Mesodermal cell (in vitro differentiated cells): ENCODE results near the gene SCAMP2. TPM values are rescaled to one million over a fixed set of nuclear protein-coding genes. Genes with fewer than 3 reads are reported as not detected.
"Not testable (repeated sequence)": the region's sequence is repeated elsewhere in the genome, so short reads cannot be mapped to it uniquely, and the experiment has no call there.

Experiments used
- H3K27ac ChIP-seq: 2 replicates; pipeline ENCODE4 v1.7.0; 2013; ENCODE audit warnings: mild to moderate bottlenecking, low read depth, low read length, moderate library complexity; ENCODE audit not compliant: severe bottlenecking
- H3K36me3 ChIP-seq: 2 replicates; pipeline ENCODE4 v1.7.1; 2013; ENCODE audit warnings: mild to moderate bottlenecking, low read length, moderate library complexity; ENCODE audit not compliant: control insufficient read depth, insufficient read depth
- H3K4me1 ChIP-seq: one replicate; pipeline ENCODE4 v1.7.1; 2013; ENCODE audit warnings: mild to moderate bottlenecking, low read length; ENCODE audit not compliant: insufficient read depth, control insufficient read depth, poor library complexity, severe bottlenecking
- H3K4me3 ChIP-seq: 2 replicates; pipeline ENCODE4 v1.7.0; 2013; ENCODE audit warnings: low read length, control low read depth, mild to moderate bottlenecking; ENCODE audit not compliant: insufficient read depth, poor library complexity, severe bottlenecking; ENCODE audit errors: extremely low read depth
- H3K9me3 ChIP-seq: 2 replicates; pipeline ENCODE4 v1.7.1; 2013; ENCODE audit warnings: mild to moderate bottlenecking, low read length, moderate library complexity; ENCODE audit not compliant: control insufficient read depth
- WGBS, 2 experiments: methylation state at CpG; one replicate each; pipeline ENCODE4 v1.1.5; 2013; ENCODE audit warnings: missing lambda C conversion rate in 2 of 2; ENCODE audit not compliant: insufficient coverage in 2 of 2; 5-methylcytosine and 5-hydroxymethylcytosine counted together
- polyA plus RNA-seq, 2 experiments: library from polyadenylated mRNA; stranded (reverse); fragments of 50-300 nt; gene quantifications; one replicate each; pipeline ENCODE4 v1.2.3, GENCODE V29; 2013

SCAMP2 gene, protein sequence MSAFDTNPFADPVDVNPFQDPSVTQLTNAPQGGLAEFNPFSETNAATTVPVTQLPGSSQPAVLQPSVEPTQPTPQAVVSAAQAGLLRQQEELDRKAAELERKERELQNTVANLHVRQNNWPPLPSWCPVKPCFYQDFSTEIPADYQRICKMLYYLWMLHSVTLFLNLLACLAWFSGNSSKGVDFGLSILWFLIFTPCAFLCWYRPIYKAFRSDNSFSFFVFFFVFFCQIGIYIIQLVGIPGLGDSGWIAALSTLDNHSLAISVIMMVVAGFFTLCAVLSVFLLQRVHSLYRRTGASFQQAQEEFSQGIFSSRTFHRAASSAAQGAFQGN
- 31.9 TPM for polyA plus RNA-seq (2013, experiment 1 of 2)
- 34.8 TPM for polyA plus RNA-seq (2013, experiment 2 of 2)

DNA sequence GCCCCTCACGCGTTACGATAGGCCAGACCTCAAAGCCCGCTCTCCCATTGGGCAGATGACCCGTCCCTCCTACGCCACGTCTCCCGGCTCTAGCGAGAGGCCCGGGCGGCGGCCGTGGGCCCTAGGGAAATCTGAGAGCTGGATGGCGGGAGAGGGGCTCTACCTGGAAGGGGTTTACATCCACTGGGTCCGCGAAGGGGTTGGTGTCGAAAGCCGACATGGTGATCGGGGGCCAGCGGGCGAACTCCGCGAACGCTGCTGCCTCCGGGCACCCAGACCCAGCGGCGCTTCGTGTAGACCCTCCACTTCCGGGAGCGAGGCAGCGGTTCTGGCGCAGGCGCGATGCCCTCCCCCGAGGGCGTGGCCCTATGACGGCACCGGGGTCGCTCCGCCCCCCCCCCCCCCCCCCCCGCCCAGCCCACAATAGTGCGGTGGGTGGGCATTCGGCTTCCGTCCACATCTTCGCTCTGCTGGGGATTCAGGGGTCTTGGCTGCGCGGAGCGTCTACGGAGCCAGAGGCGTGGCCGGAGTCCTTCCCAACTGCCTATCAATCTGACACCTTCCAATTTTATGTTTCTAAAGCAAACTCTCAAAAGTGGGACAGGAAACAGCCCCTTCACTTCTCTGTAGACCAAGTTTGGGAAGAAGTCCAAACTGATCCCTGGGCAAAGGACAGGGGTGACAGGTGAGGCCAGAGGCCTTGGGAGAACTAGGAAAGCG lies at the start of gene SCAMP2:
Gene SCAMP2, minus strand, starts transcription at position 330 of the 720 bp plus-strand sequence. Its CDS starts 110 bp downstream, at position 220.
- peak within 1 kb of the TSS; percentile 56 for H3K4me3 ChIP-seq
- H3K36me3 ChIP-seq, result peaks cover 19% of the 10 kb centered on the region
- WGBS, 2 experiments, result 1 to 2% methylated on average over 26 to 28 of the region's 52 CpGs
- peaks cover 4% of the 10 kb centered on the region for H3K9me3 ChIP-seq
- peak within 1 kb of the TSS; percentile 96 for H3K27ac ChIP-seq
- peaks cover 26% of the 10 kb centered on the region for H3K4me1 ChIP-seq

DNA sequence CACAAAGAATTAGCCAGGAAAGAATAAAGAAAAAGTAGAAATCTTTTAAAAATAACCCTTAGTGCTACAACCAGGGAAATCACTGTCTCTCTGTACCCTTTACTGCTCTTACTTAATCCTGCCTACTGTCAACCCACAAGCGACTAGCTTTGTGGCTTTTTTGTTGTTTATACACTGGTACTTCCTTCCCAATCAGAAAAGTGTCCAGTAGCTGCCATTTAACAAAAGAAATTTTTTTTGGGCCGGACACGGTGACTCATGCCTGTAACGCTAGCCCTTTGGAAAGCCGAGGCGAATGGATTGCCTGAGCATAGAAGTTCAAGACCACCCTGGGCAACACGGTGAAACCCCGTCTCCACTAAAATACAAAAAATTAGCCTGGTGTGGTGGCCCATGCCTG lies 47.3 kb upstream of the SCAMP2 start:
- Histone ChIP-seq H3K4me1 (peaks cover 4% of the 10 kb centered on the region), H3K9me3 (no peaks in the 10 kb centered on the region), H3K36me3 (peaks cover 98% of the 10 kb centered on the region), H3K4me3 (no peak overlapping the region), H3K27ac (no peak overlapping the region)
- 96 to 97% methylated on average over 7 to 8 of the region's 8 CpGs for WGBS, 2 experiments

DNA sequence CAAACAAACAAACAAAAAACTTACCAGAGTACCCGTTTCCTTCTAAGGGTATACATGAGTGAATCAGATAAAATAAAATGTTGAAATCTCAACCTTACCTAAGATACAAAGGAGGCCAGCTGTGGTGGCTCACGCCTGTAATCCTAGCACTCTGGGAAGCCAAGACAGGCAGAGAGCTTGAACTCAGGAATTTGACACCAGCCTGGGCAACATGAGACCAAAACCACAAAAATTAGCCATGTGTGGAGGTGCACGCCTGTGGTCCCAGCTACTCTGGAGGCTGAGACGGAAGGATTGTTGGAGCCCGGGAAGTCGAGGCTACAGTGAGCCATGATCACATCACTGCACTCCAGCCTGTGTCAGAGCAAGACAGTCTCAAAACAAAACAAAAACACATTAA lies 44.5 kb upstream of the SCAMP2 start:
- 94 to 98% methylated on average over 3 to 5 of the region's 6 CpGs for WGBS, 2 experiments

DNA sequence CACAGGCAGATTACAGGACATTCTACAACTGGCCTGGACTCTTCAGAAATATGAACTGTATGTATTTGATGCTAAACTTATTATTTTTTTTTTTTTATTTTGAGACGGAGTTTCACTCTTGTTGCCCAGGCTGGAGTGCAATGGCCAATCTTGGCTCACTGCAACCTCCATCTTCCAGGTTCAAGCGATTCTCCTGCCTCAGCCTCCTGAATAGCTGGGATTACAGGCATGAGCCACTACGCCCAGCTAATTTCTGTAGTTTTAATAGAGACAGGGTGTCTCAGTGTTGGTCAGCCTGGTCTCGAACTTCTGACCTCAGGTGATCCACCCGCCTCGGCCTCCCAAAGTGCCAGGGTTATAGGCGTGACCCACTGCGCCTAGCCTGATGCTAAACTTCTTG lies 40.6 kb upstream of the SCAMP2 start:
- not testable (repeated sequence) for H3K4me1 ChIP-seq, H3K27ac ChIP-seq, H3K9me3 ChIP-seq, H3K4me3 ChIP-seq
- 89 to 99% methylated on average over 5 to 6 of the region's 8 CpGs for WGBS, 2 experiments
- peaks cover 82% of the 10 kb centered on the region for H3K36me3 ChIP-seq

More for the DNA sequence above, 44.5 kb upstream of the SCAMP2 start:
- Histone ChIP-seq H3K4me3 (no peak overlapping the region), H3K27ac (no peak overlapping the region), H3K36me3 (peaks cover 95% of the 10 kb centered on the region), H3K4me1 (peaks cover 4% of the 10 kb centered on the region), H3K9me3 (no peaks in the 10 kb centered on the region)

DNA sequence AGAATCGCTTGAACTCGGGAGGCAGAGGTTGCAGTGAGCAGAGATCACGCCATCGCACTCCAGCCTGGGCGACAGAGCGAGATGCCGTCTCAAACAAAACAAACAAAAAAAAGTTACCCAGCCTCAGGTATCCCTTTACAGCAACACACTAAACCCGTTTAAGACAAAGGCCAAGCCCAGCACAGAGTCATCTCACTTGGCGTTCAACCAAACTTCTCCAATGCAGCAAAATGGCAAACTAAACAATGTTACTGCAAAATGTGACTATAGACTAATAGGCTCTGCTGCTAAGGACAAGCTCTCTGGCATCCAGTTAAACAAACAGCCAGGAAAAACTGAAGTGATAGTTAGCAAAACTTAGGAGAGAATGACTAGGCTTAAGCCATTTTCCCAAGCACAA lies 39.9 kb upstream of the SCAMP2 start:
- Histone ChIP-seq H3K27ac (no peak overlapping the region), H3K4me1 (no peaks in the 10 kb centered on the region), H3K36me3 (peaks cover 78% of the 10 kb centered on the region), H3K9me3 (no peaks in the 10 kb centered on the region), H3K4me3 (no peak overlapping the region)
- 98% methylated on average over 8 to 9 of the region's 9 CpGs for WGBS, 2 experiments

DNA sequence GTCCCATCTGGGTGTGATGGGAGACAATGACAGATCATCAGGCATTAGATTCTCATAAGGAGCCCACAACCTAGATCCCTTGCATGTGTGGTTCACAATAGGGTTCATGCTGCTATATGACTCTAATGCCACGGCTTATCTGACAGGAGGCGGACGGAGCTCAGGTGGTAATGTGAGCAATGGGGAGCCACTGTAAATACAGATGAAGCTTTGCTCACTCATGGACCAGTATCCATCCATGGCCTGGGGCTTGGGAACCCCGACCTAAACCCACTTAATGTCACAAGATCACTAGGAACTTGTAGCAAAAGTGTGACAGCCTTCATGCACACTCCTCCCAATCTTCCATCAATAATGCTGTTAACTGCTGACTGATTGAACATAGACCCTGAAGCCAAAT lies 35.5 kb upstream of the SCAMP2 start:
- Histone ChIP-seq H3K27ac (no peak overlapping the region), H3K9me3 (no peaks in the 10 kb centered on the region), H3K36me3 (peaks cover 51% of the 10 kb centered on the region), H3K4me1 (peaks cover 17% of the 10 kb centered on the region), H3K4me3 (no peak overlapping the region)
- 92 to 100% methylated on average over 4 of the region's 4 CpGs for WGBS, 2 experiments

DNA sequence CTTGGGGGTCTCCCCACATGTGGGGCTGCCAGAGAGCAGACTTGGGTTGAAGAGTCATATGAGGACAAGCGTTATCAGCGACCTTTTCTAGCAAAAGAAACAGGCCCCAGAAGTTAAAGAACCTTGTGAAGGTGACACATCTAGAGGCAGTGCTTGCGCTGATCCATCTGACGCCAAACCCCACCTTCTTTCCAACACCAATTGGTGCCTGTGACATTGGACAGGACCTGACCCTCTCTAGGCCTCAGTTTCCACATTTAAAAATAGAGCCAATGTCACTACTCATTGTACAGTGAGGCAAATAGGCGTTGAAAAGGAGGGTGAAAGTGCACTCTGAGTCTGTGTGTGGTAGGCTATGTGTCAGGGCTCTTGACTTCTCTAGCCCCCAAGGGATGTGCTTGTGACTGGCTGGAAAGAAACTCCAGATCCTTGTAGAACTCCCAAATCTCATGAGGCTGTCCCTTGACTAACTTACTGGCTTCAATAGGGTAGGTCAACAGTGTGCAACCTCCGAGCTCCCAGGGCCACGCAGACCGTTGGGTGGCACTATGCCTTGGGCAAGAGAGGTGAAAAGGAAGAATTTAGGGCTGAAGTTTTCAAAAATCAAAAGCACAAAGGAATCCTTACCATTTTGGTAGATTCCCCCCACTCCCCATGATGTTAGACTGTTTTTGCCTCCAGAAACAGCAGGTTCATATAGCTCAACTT lies 34.2 kb upstream of the SCAMP2 start:
- Histone ChIP-seq H3K9me3 (no peaks in the 10 kb centered on the region), H3K36me3 (peaks cover 54% of the 10 kb centered on the region), H3K4me3 (peak overlapping the region; percentile 98), H3K4me1 (peaks cover 17% of the 10 kb centered on the region), H3K27ac (peak overlapping the region; percentile 23)
- WGBS, 2 experiments, result 58 to 86% methylated on average over 5 of the region's 8 CpGs

DNA sequence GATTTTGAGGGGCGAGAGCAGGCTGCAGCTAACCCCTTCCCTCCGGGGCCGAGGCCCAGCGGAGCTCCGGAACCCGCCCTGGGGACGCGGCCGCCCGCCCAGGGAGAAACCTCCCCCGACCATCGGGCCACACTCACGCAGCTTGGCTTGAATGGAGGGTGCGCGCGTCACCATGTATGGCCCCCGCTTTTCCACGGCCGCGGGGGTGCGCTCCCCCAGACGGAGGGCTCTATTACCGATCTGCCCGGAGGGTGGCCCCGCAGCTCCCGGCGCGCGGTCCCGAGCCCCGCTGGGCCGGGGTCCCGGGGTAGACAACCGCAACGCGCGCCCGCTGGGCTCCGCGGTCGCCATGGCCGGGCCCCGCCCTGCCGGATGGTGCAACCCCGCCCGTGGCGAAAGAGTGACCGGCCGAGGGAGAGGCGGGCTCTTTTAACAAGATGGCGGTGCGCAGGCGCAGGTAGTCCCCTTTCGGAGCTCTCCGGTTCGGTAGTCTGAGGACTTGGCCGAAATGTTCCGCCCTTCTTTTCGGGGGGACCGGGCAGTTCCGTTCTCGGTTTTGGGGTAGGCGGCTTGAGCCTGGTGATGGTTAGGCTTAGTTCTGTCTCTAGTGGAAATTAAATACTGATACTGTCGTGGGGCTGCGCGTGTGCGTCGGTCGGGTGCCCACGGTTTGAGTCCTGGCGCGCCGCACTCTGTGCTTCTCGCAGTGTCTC lies 33.4 kb upstream of the SCAMP2 start, which contains the start of gene FAM219B:
Gene FAM219B, minus strand, starts transcription at position 402 of the 713 bp plus-strand sequence. Its CDS starts 51 bp downstream, at position 351.
- Histone ChIP-seq H3K36me3 (peaks cover 54% of the 10 kb centered on the region), H3K4me3 (peak within 1 kb of the TSS; percentile 98), H3K27ac (peak within 1 kb of the TSS; percentile 80), H3K4me1 (peaks cover 17% of the 10 kb centered on the region), H3K9me3 (no peaks in the 10 kb centered on the region)
- 1% methylated on average over 50 to 64 of the region's 74 CpGs for WGBS, 2 experiments

DNA sequence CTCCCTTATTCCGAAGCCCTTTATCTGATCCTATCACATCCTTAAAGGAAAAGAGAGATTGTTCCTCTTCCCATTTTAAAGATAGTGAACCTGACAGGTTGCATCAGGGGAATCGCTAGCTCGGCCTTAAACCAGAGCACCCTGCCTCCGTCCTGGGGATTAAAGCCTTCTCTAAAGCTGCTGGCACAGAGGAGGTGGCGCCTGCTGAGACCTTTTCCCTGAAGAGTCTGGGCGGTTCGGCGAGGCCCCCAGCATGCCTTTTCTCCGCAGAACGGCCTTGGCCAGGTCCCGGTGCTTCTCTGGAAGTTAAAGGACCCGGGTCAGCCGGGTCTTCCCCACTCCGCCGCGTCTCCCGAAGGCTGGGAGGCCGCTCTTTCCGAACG lies 32.9 kb upstream of the SCAMP2 start:
- peak overlapping the region; percentile 80 for H3K27ac ChIP-seq
- H3K4me3 ChIP-seq, result peak overlapping the region; percentile 98
- 1 to 2% methylated on average over 17 to 19 of the region's 20 CpGs for WGBS, 2 experiments
- no peaks in the 10 kb centered on the region for H3K9me3 ChIP-seq
- peaks cover 57% of the 10 kb centered on the region for H3K36me3 ChIP-seq
- peaks cover 17% of the 10 kb centered on the region for H3K4me1 ChIP-seq

DNA sequence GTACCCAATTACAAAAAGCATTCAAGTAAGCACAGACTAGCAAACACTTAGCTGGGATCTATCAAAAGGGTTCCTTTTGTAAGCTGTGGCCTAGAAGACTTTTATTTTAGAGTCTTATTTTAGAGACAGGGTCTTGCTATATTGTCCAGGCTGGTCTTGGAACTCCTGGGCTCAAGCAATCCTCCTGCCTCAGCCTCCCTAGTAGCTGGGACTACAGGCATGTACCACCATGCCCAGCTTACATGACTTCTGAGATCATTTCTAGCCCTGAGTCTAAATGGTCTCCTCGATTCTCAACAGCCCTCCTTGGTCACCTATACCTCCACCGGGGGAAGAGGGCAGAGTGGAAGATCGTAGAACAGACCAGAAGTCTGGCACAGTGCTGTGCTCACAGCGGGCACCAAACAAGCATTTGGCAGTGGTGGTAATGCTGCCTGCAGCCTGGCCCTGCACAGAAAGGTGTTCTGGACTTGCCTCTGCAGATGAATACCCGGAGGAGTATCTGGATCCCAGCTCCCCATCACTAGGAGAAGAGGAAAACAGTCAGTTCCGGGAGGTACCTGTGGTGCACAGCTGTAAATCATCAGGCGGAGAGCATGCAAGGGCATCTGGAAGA lies 31.1 kb upstream of the SCAMP2 start:
- H3K4me3 ChIP-seq, result peak overlapping the region; percentile 1
- H3K4me1 ChIP-seq, result peaks cover 17% of the 10 kb centered on the region
- peaks cover 63% of the 10 kb centered on the region for H3K36me3 ChIP-seq
- no peaks in the 10 kb centered on the region for H3K9me3 ChIP-seq
- 93 to 95% methylated on average over 5 to 7 of the region's 7 CpGs for WGBS, 2 experiments
- H3K27ac ChIP-seq, result no peak overlapping the region
